Brain microvascular endothelial cell (primary cell): ENCODE data around the gene HMCN2.

Experiments used
- DNase-seq: peaks from one replicate; pipeline ENCODE4 v3.0.0-alpha.2; 2020
- H3K27ac ChIP-seq: fragments of 250-450 bp; sonication (Bioruptor Pico); 2 replicates; pipeline ENCODE4 v1.5.1; 2020; ENCODE audit warnings: mild to moderate bottlenecking, moderate library complexity
- H3K27me3 ChIP-seq: fragments of 250-450 bp; sonication (Bioruptor Pico); replicated peaks from 2 replicates; pipeline ENCODE4 v1.5.1; 2020; ENCODE audit warnings: mild to moderate bottlenecking
- H3K36me3 ChIP-seq: fragments of 250-450 bp; sonication (Bioruptor Pico); replicated peaks from 2 replicates; pipeline ENCODE4 v1.5.1; 2020; ENCODE audit warnings: mild to moderate bottlenecking
- H3K4me3 ChIP-seq: 2 replicates; pipeline ENCODE4 v1.5.1; 2011; ENCODE audit warnings: low read depth, mild to moderate bottlenecking, control low read depth, low read length, moderate library complexity
- CTCF ChIP-seq: IDR thresholded peaks from 2 replicates; pipeline ENCODE4 v1.5.1; 2011; ENCODE audit warnings: low read depth, mild to moderate bottlenecking, moderate library complexity, low read length, control low read depth, inconsistent platforms; ENCODE audit errors: missing control alignments
- in situ Hi-C: cut with HindIII; loops from 2 replicates; pipeline ENCODE4 v1.10.0; 2017; ENCODE audit warnings: low sequenced_read_pairs, low pct_ligation_motif_present

The HMCN2 gene

GRCh38 chr9:130348341-130348740 is 82.8 kb downstream of the HMCN2 start:
- Histone ChIP-seq H3K27ac (no peak overlapping the region), H3K27me3 (no peaks in the 10 kb centered on the region), H3K36me3 (no peaks in the 10 kb centered on the region), H3K4me3 (no peak overlapping the region)
- TF ChIP-seq CTCF, result no peak
- DNase-seq, result no peak
- in situ Hi-C loops, result no loop called here

- Histone ChIP-seq H3K27ac (no peak overlapping the region), H3K36me3 (no peaks in the 10 kb centered on the region), H3K27me3 (peaks cover 3% of the 10 kb centered on the region), H3K4me3 (no peak overlapping the region)
- no peak for TF ChIP-seq CTCF
- in situ Hi-C loops, result no loop called here
- no peak for DNase-seq
These were observed 83.3 kb downstream of the HMCN2 start for GRCh38 chr9:130348881-130349280.

GRCh38 chr9:130349398-130349797 is 83.8 kb downstream of the HMCN2 start:
- in situ Hi-C loops, result no loop called here
- H3K36me3 ChIP-seq, result no peaks in the 10 kb centered on the region
- peaks cover 3% of the 10 kb centered on the region for H3K27me3 ChIP-seq
- TF ChIP-seq CTCF, result no peak
- no peak overlapping the region for H3K27ac ChIP-seq
- DNase-seq, result no peak
- H3K4me3 ChIP-seq, result no peak overlapping the region

- in situ Hi-C loops, result no loop called here
- H3K27ac ChIP-seq, result no peak overlapping the region
- peaks cover 3% of the 10 kb centered on the region for H3K27me3 ChIP-seq
These were observed 85.8 kb downstream of the HMCN2 start for GRCh38 chr9:130351343-130351742.

GRCh38 chr9:130352081-130352480 is 86.5 kb downstream of the HMCN2 start:
- H3K36me3 ChIP-seq, result no peaks in the 10 kb centered on the region
- no peak for TF ChIP-seq CTCF
- peaks cover 3% of the 10 kb centered on the region for H3K27me3 ChIP-seq

More at GRCh38 chr9:130351343-130351742, 85.8 kb downstream of the HMCN2 start:
- Histone ChIP-seq H3K36me3 (no peaks in the 10 kb centered on the region), H3K4me3 (no peak overlapping the region)
- DNase-seq, result no peak
- no peak for TF ChIP-seq CTCF

GRCh38 chr9:130352586-130353285 is 87.2 kb downstream of the HMCN2 start:
- TF ChIP-seq CTCF, result no peak
- no peaks in the 10 kb centered on the region for H3K36me3 ChIP-seq
- H3K4me3 ChIP-seq, result no peak overlapping the region
- no peak overlapping the region for H3K27ac ChIP-seq
- in situ Hi-C loops, result no loop called here
- H3K27me3 ChIP-seq, result peaks cover 3% of the 10 kb centered on the region
- no peak for DNase-seq

More at GRCh38 chr9:130352081-130352480, 86.5 kb downstream of the HMCN2 start:
- in situ Hi-C loops, result no loop called here
- no peak for DNase-seq
- Histone ChIP-seq H3K27ac (no peak overlapping the region), H3K4me3 (no peak overlapping the region)
